AG04449 (cell line): ENCODE measurements around the gene C19orf67.
A peak's percentile ranks its signal among the peaks of the same experiment; 100 is the strongest.

ENCODE experiments used
- CTCF ChIA-PET: fragments of 350-600 bp; formaldehyde crosslinking; extraction: SDS; loops from one replicate; lab custom pipeline; 2021; ENCODE audit warnings: antibody characterized with exemption; lab: Yijun Ruan, JAX
- POLR2A ChIA-PET: fragments of 400-600, 350-600 bp; formaldehyde crosslinking; extraction: SDS; loops from one replicate; lab custom pipeline; 2020; ENCODE audit warnings: antibody characterized with exemption, inconsistent platforms; lab: Yijun Ruan, JAX
- DNase-seq: peaks from one replicate; pipeline ENCODE4 v3.0.0-alpha.2; 2010; ENCODE audit warnings: low read depth, low spot score
- H3K4me3 ChIP-seq: 2 replicates; pipeline ENCODE4 v1.5.1; 2011; ENCODE audit warnings: low read depth, mild to moderate bottlenecking, control low read depth, low read length
- CTCF ChIP-seq: IDR thresholded peaks from one replicate; pipeline ENCODE4 v1.5.1; 2011; ENCODE audit warnings: mild to moderate bottlenecking, moderate library complexity, low read length, control low read depth, inconsistent platforms; ENCODE audit not compliant: insufficient read depth; ENCODE audit errors: missing control alignments

The C19orf67 gene

GRCh38 chr19:14073261-14073924 is 12.2 kb downstream of the C19orf67 start:
- peak; percentile 29 for TF ChIP-seq CTCF
- DNase-seq = no peak
- peak overlapping the region; percentile 68 for H3K4me3 ChIP-seq
- ChIA-PET POLR2A (no interaction called here), CTCF (interaction anchor here (0.6 to 7.2 kb wide), 39 partner anchors 9 to 205 kb away, joined by 3 to 117 read pairs (median 4); partner anchors contain the start of genes ASF1B, IL27RA, NANOS3 and PALM3)

GRCh38 chr19:14072535-14073260 is 12.9 kb downstream of the C19orf67 start, which contains the start of gene MISP3:
MISP3 (plus strand) TSS chr19:14072786; CDS start chr19:14073310, 524 bp downstream.
- DNase-seq = no peak
- TF ChIP-seq CTCF = no peak

GRCh38 chr19:14070268-14071050 is 15.1 kb downstream of the C19orf67 start:
- POLR2A ChIA-PET = no interaction called here
- H3K4me3 ChIP-seq = no peak overlapping the region
- no peak for TF ChIP-seq CTCF
- DNase-seq = no peak
- CTCF ChIA-PET = interaction anchor here (1.0 to 7.2 kb wide), 7 partner anchors 12 to 189 kb away, joined by 3 to 117 read pairs (median 15); partner anchors contain the start of genes PALM3 and PODNL1

More at GRCh38 chr19:14072535-14073260, 12.9 kb downstream of the C19orf67 start, which contains the start of gene MISP3:
- ChIA-PET POLR2A (interaction anchor here (0.6 kb wide), 1 partner anchor 393 kb away, joined by 5 read pairs; no protein-coding TSS in a partner anchor), CTCF (interaction anchor here (0.6 to 7.2 kb wide), 38 partner anchors 9 to 205 kb away, joined by 3 to 117 read pairs (median 4); partner anchors contain the start of genes ASF1B, IL27RA, NANOS3 and PALM3)
- peak within 1 kb of the TSS; percentile 68 for H3K4me3 ChIP-seq

- TF ChIP-seq CTCF = no peak
- DNase-seq = no peak
- no peak overlapping the region for H3K4me3 ChIP-seq
- ChIA-PET POLR2A (no interaction called here), CTCF (no interaction called here)
Observed at GRCh38 chr19:14066134-14066533, 19.4 kb downstream of the C19orf67 start.

GRCh38 chr19:14063105-14063504 is 22.5 kb downstream of the C19orf67 start:
- CTCF ChIA-PET = interaction anchor here (1.0 kb wide), 1 partner anchor 9 kb away, joined by 5 read pairs; the partner anchor contains the start of gene MISP3
- POLR2A ChIA-PET = no interaction called here
- no peak overlapping the region for H3K4me3 ChIP-seq
- DNase-seq = no peak
- TF ChIP-seq CTCF = no peak
